Natural killer cell treated with Interleukin-12 subunit alpha and Interleukin-12 subunit beta and Interleukin-15 and Interleukin-18, amount 100 ng/mL, for 72 hours (primary cell): ENCODE data around the gene MGAT4B. TPM values are rescaled to one million over a fixed set of nuclear protein-coding genes. Genes with fewer than 3 reads are reported as not detected.

Experiments
- ATAC-seq, 2 donors: fragments of 150-1000 bp; cut with Tn5 transposase in 1 of 2; sonication (Bioruptor Pico), chemical (Tn5 transposase) in 1 of 2; 2 replicates each; pipeline ENCODE4 v1.10.0; 2021
- DNase-seq: peaks from one replicate; pipeline ENCODE4 v3.0.0; 2022; ENCODE audit warnings: low spot score
- H3K27ac Mint-ChIP-seq, 2 donors: 1 replicate in 1 of 2; 2 replicates in 1 of 2; pipeline ENCODE4 v1.8.0; 2022; ENCODE audit warnings: mixed read lengths in 2 of 2, mild to moderate bottlenecking in 1 of 2, moderate library complexity in 1 of 2
- H3K27me3 Mint-ChIP-seq, 2 donors: 1 replicate in 1 of 2; 2 replicates in 1 of 2; pipeline ENCODE4 v1.8.0; 2022; ENCODE audit warnings: mixed read lengths in 2 of 2
- H3K36me3 Mint-ChIP-seq: one replicate; pipeline ENCODE4 v1.8.0; 2022; ENCODE audit warnings: mixed read lengths
- H3K4me1 Mint-ChIP-seq, 2 donors: 1 replicate in 1 of 2; 2 replicates in 1 of 2; pipeline ENCODE4 v1.8.0; 2022; ENCODE audit warnings: low read depth in 2 of 2, mixed read lengths in 2 of 2, mild to moderate bottlenecking in 1 of 2
- H3K4me3 Mint-ChIP-seq: one replicate; pipeline ENCODE4 v1.8.0; 2022; ENCODE audit warnings: mixed read lengths
- H3K9me3 Mint-ChIP-seq: 2 replicates; pipeline ENCODE4 v1.8.0; 2022; ENCODE audit warnings: mixed read lengths
- total RNA-seq, 2 donors: library from RNA; stranded (reverse); gene quantifications; one replicate each; pipeline ENCODE4 v1.2.3, GENCODE V29; 2022

The MGAT4B gene
- total RNA-seq, 2 donors from 2014 or later: 73.2 to 105 TPM

DNA sequence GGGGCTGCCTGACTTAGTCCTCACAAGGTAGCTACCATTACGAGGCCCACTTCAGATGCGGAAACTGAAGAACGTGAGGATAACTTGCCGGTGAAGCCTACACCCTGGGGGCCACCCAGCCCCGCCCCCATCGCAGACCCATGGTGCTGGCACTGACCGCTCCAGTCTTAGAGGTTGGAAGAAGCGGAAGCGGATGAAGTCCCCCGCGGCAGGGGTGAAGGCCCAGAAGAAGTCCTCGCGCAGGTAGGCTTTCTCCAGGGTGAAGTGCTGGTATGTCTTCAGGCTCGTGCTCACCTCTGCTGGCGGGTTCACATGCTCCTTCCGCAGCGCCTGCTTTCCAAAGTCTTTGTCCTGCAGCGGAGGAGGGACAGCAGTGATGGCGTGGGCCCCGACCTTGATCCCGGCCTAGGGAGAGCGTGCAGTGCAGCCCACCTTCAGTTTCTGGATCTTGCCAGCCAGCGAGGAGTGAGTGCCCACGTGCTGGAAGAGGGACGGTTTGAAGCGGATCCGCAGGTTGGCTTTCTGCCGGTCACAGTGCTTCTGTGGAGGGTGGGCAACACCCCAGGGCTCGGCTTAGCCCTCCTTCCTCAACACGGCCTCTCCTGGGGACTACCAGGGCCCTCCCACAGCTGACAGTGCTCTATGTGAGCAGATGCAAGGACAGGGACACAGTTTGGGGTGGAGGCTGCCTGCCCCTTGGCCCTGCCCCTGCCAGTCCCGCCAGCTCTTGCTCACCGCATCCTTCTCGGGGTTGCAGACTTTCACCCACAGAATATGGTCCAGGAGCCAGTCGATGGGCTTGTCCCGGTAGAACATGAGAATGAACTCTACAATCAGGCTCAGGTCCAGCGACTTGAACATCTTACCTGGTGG, 7.7 kb downstream of the MGAT4B start:
- DNase-seq (no peak), ATAC-seq (no peak)
- H3K36me3 Mint-ChIP-seq: peaks cover 5% of the 10 kb centered on the region
- peaks cover 23% of the 10 kb centered on the region in 2 donors for H3K4me1 Mint-ChIP-seq
- H3K27ac Mint-ChIP-seq: no peak overlapping the region
- H3K9me3 Mint-ChIP-seq: no peaks in the 10 kb centered on the region
- no peaks in the 10 kb centered on the region for H3K27me3 Mint-ChIP-seq
- H3K4me3 Mint-ChIP-seq: no peak overlapping the region

DNA sequence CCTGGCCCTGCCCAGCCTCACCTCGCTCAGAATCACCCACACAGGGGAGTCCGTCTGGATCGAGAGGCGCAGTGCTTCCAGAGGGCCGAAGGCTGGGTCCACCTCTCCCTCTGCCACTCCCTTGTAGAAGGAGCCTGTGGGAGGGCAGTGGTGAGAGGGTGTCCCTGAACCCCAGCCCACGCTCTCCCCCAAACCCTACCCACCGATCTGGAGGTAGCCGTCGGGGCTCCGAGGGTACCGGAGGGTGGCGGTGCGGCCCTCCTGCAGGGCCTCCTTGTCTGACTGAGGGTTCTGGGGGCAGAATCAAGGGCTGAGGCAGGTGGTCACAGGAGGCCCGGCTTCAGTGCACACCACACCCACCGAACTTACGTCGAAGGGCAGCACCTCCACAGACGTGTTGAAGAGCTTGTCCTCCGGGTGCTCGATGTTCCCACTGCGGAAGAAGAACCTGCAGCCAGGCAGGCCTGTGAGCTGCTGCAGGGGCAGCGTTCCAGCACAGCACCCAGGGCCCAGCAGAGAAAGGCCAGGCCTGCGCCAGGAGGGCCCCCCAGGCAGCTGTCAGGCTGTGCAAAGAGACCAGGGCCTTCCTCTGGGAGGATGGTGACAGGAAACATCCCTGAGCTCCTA, 8.4 kb downstream of the MGAT4B start:
- Mint-ChIP-seq H3K4me1 (peaks cover 25 to 27% of the 10 kb centered on the region in 2 donors), H3K9me3 (no peaks in the 10 kb centered on the region), H3K36me3 (peaks cover 5% of the 10 kb centered on the region), H3K27me3 (no peaks in the 10 kb centered on the region), H3K27ac (no peak overlapping the region), H3K4me3 (no peak overlapping the region)
- ATAC-seq: no peak
- DNase-seq: no peak

DNA sequence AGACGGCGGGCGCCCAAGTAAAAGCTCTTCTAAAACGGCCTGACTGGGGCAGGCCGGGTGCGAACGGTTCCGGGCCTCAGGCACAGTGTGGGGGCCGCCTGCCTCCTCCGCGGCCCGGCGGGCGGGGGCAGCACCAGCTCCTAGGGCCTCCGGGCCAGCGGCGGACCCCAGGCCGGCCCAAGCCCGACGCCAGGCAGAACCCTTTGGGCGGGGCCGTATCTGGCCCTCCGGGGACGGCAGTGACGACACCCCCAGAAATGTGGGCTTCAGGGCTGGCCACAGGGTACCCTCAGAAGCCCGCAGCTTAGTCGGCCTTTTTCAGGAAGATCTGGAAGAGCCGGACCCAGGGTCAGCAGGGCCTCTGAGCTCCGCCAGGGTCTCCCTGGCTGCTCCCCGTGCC, 8.9 kb downstream of the MGAT4B start:
- ATAC-seq (no peak), DNase-seq (no peak)
- Mint-ChIP-seq H3K27ac (no peak overlapping the region), H3K27me3 (no peaks in the 10 kb centered on the region), H3K36me3 (peaks cover 5% of the 10 kb centered on the region), H3K4me1 (peaks cover 28 to 30% of the 10 kb centered on the region in 2 donors), H3K4me3 (no peak overlapping the region), H3K9me3 (no peaks in the 10 kb centered on the region)

DNA sequence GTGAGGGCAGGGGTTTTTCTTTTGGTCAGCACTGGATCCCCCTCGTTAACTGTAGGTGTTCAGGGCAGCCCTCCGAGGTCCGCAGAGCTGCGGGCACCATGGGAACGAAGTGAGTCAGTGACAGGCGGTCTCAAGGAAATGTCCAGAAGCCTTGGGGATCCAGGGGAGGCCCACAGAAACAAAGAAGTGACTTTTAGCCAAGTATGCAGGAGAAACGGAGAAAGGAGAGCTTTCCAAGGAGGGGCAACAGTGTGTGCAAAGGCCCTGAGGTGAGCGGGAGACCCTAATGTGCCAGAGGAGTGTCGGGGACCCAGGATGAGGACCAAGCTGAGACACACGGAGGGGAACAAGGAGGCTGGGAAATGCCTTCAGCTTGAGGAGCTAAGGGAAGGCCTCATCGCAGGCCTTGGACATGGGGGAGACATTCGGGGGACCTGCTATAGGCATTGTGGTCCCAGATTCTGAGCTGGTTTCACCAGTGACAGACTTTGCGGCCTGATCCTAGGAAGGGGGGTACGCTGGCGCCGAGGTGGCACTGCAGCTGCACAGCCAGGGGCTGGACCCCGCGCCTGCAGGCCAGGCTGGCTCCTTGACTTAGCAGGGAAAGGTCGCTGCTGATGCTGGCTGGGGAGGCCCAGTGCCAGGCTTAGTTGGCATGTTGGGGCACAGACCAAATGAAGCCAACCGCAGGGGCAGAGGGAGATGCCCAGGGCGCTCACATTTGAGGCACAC, 9.6 kb downstream of the MGAT4B start:
- no peak for DNase-seq
- H3K27ac Mint-ChIP-seq: peak overlapping the region in 1 of 2 donors; percentile 70
- H3K4me3 Mint-ChIP-seq: peak overlapping the region; percentile 52
- H3K36me3 Mint-ChIP-seq: peaks cover 5% of the 10 kb centered on the region
- H3K27me3 Mint-ChIP-seq: no peaks in the 10 kb centered on the region
- no peaks in the 10 kb centered on the region for H3K9me3 Mint-ChIP-seq
- ATAC-seq: no peak
- H3K4me1 Mint-ChIP-seq: peaks cover 28 to 31% of the 10 kb centered on the region in 2 donors

DNA sequence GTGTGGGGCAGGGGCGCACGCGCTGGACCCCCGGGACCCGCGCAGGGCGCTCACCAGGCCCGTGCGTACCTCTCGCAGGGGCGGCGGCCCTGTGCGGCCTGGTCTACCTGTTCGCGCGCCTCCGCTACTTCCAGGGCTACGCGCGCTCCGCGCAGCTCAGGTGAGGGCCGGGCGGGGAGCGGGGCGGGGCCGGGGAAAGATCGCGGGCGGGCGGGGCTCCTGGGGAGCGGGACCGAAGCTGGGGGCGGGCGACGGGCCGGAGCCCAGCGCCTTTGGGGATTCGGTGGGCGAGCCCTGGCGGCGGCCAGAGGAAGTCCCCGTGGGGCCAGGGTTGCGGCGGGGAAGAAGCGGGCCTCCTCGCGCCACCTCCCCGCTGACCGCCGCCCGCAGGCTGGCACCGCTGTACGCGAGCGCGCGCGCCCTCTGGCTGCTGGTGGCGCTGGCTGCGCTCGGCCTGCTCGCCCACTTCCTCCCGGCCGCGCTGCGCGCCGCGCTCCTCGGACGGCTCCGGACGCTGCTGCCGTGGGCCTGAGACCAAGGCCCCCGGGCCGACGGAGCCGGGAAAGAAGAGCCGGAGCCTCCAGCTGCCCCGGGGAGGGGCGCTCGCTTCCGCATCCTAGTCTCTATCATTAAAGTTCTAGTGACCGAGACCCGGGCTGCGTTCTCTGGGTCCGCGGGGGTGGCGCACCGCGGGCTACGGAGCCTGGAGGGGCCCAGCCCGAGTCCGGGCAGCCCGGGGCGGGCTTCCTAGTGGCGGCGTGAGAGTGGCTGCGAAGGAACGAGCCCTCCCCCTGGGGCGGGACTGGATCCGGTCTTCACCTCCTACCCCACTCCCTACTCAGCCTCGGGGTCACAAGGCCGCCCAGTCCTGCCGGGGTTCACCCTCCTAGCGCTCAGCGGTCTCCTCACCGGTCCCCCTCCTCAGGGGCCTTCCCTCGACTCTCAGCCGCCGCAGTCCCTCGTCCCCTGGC, 10.5 kb downstream of the MGAT4B start:
- Mint-ChIP-seq H3K27ac (peak overlapping the region in 1 of 2 donors; percentile 70), H3K4me1 (peaks cover 23 to 26% of the 10 kb centered on the region in 2 donors), H3K4me3 (peak overlapping the region; percentile 52), H3K36me3 (peaks cover 5% of the 10 kb centered on the region), H3K27me3 (no peaks in the 10 kb centered on the region), H3K9me3 (no peaks in the 10 kb centered on the region)
- ATAC-seq: peak; percentile 84 to 89
- DNase-seq: peak; percentile 89

DNA sequence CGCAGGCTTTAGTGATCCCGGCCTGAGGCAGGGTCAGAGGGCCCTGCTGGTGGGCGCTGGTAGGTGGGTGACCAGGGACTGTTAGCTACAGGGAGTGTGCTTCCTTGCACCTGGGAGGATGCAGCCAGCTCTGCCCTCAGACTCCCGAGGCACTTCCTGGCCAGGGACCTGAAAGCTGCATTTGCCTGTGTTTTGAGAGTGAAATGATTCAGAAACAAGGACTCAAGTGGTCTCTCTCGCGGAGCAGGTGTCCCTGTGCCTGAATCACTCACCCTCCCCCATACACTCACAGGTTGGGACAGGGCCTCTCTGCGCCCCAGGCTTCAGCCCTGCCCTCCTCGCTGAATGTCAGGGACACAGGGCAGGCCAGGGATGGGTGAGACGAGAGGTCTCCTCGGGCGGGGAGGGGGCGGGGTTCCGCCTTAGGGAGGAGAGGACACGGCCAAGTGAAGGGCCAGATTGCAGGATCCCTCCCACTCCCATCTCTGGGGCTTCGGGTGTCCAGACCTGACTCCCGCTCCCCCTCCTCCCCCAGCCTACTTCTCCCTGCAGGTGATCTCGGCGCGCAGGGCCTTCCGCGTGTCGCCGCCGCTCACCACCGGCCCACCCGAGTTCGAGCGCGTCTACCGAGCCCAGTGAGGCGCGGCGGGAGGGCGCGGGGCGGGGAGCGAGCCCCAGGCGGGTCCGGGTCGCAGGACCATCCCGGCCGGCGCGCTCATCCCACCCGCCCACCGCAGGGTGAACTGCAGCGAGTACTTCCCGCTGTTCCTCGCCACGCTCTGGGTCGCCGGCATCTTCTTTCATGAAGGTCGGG, 11.4 kb downstream of the MGAT4B start:
- peaks cover 23 to 26% of the 10 kb centered on the region in 2 donors for H3K4me1 Mint-ChIP-seq
- H3K4me3 Mint-ChIP-seq: peak overlapping the region; percentile 70
- peaks cover 5% of the 10 kb centered on the region for H3K36me3 Mint-ChIP-seq
- ATAC-seq: no peak
- no peak for DNase-seq
- H3K27me3 Mint-ChIP-seq: no peaks in the 10 kb centered on the region
- H3K9me3 Mint-ChIP-seq: no peaks in the 10 kb centered on the region
- H3K27ac Mint-ChIP-seq: no peak overlapping the region

DNA sequence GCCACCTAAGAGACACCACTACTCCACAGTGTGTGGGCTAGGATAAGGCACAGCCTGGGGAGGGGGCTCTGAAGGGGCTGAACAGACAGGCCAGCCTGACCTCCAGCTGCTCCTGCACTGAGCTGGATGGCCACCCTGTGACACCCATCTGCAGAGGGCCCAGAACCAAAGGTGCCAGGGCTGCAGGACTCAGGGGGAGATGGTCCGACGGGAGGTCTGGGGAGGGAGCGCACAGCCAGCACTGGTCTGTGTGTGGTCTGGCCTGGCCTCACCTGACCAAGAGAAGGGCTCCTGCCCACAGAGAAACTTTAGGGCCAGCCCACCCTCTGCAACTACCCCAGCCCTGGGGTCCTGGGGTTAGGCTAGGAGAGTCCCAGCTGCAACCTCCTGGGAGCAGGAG, 12.1 kb downstream of the MGAT4B start:
- Mint-ChIP-seq H3K9me3 (no peaks in the 10 kb centered on the region), H3K27ac (no peak overlapping the region), H3K36me3 (peaks cover 5% of the 10 kb centered on the region), H3K4me3 (peak overlapping the region; percentile 70), H3K4me1 (peaks cover 23 to 26% of the 10 kb centered on the region in 2 donors), H3K27me3 (no peaks in the 10 kb centered on the region)
- no peak for ATAC-seq
- DNase-seq: no peak

DNA sequence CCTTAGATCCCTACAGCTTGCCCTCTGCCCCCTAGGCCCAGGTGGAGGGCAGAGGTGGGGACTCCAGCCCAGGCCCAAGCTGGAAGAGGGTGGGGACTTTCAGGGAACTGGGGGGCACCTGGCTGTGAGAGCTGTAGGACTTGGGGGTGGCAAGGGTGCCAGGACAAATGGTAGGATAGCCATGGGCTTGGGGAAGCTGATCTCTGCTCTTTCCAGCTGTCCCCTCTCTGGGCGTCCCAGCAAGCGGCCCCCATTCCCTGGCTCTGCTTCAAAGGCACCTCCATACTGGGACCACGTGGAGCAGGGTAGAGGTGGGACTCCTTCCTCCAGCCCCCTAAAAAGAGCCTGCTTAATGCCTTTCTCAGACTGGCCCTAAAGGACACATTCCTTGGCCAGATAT, 12.5 kb downstream of the MGAT4B start:
- ATAC-seq (no peak), DNase-seq (no peak)
- H3K4me1 Mint-ChIP-seq: peaks cover 23 to 26% of the 10 kb centered on the region in 2 donors
- no peaks in the 10 kb centered on the region for H3K27me3 Mint-ChIP-seq
- no peak overlapping the region for H3K27ac Mint-ChIP-seq
- H3K9me3 Mint-ChIP-seq: no peaks in the 10 kb centered on the region
- peak overlapping the region; percentile 70 for H3K4me3 Mint-ChIP-seq
- peaks cover 5% of the 10 kb centered on the region for H3K36me3 Mint-ChIP-seq

DNA sequence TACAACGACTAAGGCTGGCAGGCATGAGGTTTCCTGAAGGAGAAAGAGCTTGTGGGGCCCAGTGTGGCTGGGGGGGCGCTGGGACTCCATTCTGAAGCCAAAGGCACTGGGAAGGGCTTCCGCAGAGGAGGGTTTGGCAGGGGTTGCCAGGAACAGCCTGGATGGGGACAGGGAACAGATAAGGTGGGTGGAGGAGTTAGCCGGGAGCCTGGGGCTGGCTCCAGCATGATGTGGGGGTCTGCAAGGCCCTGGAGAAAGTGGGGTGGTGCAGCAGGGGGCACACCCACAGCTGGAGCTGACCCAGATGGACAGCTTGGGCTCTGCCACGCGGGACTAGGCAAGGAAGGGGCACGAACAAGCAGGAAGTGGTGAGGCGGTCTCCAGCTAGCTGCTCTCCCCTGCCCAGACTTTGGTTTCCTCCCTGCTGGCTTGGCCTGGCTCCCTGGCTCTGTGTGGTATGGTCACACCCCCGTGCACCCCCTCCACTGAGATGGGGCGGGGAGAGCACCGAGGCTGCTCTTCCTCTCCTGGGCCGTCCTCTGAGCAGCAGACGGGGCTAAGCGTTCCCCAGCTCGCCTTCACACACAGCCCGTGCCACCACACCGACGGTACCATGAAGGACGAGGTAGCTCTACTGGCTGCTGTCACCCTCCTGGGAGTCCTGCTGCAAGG, 13.1 kb downstream of the MGAT4B start, which contains the start of gene LTC4S:
TSS of gene LTC4S (plus strand) at position 519 of the 672 bp plus-strand sequence. CDS start at position 614, 95 bp downstream.
- peak within 1 kb of the TSS; percentile 70 for H3K4me3 Mint-ChIP-seq
- H3K9me3 Mint-ChIP-seq: no peaks in the 10 kb centered on the region
- DNase-seq (peak; percentile 72), ATAC-seq (peak; percentile 60 to 73)
- H3K4me1 Mint-ChIP-seq: peaks cover 23 to 26% of the 10 kb centered on the region in 2 donors
- peak within 1 kb of the TSS; percentile 71 to 92 for H3K27ac Mint-ChIP-seq
- H3K27me3 Mint-ChIP-seq: no peaks in the 10 kb centered on the region
- H3K36me3 Mint-ChIP-seq: peaks cover 5% of the 10 kb centered on the region

DNA sequence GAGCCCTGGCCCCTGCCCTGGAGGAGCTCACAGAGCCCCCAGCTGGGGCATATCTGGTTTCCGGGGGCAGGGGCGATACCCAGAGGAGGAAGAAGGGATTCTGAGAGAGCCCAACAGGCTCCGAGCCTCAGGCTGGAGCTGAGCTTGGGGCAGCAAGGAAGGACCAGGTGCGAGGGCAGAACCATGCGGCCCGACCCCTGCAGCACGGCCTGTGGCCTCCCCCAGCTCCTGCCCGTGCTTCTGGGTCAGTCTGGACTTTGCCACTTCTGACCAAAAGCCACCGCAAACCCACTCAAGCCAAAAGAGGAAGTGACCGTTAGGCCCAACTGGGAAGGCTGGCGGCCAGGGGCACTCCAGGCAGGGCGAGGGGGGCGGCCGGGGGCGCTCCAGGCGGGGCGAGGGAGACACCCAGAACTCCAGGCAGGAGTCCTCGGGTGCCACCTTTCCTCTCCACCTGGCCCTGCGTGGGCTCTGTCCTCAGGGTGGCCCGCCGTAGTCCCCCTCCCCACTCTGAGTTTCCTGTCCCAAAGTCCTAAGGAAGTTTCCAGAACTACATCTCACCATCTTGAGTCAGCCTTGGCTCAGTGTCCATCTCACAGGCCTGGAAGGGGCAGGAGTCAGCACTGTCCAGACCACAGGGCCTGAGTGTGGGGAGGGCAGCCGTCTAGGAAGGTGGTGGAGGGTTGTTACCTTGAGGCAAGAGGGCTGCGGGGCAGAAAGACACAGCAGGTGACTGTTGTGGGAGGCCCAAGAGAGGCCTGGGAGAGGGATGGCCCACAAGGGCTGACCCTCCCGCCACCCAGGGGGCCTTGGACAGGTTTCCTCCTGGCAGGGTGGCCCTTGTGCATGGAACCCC, 13.8 kb downstream of the MGAT4B start:
- Mint-ChIP-seq H3K9me3 (no peaks in the 10 kb centered on the region), H3K36me3 (peaks cover 5% of the 10 kb centered on the region), H3K27ac (peak overlapping the region; percentile 71 to 92), H3K27me3 (no peaks in the 10 kb centered on the region), H3K4me3 (peak overlapping the region; percentile 70), H3K4me1 (peaks cover 23 to 26% of the 10 kb centered on the region in 2 donors)
- ATAC-seq (no peak), DNase-seq (no peak)

DNA sequence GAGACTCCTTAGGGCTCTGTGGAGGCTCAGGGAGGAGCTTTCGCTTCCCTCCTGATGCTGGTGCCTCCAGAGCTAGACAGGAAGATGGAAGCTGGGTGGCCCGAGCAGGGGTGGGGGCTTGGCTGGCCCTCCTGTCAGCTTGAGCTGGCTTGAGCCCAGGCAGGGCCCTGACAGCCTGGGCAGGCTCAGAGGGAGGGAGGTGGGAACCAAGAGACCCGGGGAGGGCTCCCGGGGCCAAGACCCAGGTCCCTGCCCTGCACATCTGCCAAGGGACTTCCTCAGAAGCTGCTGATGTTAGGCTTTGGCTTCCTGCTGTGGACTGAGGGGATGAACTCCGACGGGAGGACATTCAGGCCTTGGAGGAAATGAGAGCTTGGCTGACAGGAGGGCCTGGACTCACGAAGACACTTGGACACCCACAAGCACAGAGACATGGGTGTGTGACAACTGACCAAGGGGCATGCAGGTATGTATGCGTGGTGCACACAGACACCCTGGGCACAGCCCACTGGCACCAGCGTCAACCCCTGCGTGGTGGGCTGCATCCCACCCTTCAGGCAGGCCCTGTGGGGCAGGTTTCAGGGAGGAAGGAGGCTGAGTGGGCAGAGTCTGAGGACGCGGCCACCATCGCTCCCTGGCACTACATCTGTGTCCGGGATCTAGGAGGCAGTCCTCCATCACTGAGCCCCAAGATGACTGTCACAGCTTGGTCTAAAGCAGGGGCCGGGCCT, 14.6 kb downstream of the MGAT4B start:
- H3K27ac Mint-ChIP-seq: peak overlapping the region in 1 of 2 donors; percentile 92

More for the DNA sequence above, 14.6 kb downstream of the MGAT4B start:
- peaks cover 5% of the 10 kb centered on the region for H3K36me3 Mint-ChIP-seq
- H3K9me3 Mint-ChIP-seq: no peaks in the 10 kb centered on the region
- no peak overlapping the region for H3K4me3 Mint-ChIP-seq
- peaks cover 21 to 26% of the 10 kb centered on the region in 2 donors for H3K4me1 Mint-ChIP-seq
- ATAC-seq (no peak), DNase-seq (no peak)
- no peaks in the 10 kb centered on the region for H3K27me3 Mint-ChIP-seq
